Measurements from ENCODE around the gene PET117. TPM values are rescaled to one million over a fixed set of nuclear protein-coding genes. Genes with fewer than 3 reads are reported as not detected.
"Not testable (repeated sequence)": the region's sequence is repeated elsewhere in the genome, so short reads cannot be mapped to it uniquely, and the experiment has no call there.

The PET117 gene
- total and polyA plus RNA-seq, 4 donors, result 3.5 to 10.2 (median 8.7) TPM

DNA sequence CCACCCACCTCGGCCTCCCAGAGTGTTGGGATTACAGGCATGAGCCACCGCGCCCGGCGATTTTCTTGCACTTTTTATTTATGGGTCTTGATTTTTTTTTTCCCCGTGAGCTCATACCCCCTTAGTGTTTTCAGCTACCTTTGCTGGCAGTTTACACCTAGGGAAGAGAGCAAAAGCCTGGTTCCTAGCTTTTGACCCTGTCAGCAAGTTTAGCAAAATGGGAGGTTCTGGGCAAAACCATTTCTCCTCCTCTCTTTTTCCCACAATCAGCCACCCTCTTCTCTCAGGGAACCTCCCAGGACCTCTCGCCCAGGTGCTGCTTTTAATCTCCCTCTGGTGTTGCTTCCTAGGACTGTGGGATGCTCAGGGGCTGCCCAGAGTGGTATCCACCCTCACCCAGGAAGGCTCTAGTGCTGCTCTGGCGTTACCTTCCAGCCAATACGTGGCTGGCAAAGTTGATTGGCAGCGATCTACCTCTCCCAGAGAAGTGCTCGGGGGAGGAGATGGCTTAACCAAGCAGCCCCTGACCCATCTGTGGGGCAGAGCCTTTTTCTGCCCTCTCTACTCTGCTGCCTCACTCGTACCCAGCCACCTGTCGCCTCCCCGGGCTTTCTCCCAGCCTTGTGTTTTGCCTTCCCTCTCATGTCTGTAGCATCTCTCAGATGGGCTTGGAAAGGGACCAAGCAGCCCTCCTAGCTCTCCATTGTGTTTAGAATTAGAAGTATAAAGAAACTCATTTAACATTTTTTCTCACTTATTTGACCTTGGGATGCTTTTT lies 37.4 kb downstream of the PET117 start:
- no peaks in the 10 kb centered on the region for H3K27me3 ChIP-seq (ENCODE audit: control insufficient read depth in 4 of 4, insufficient read depth in 4 of 4, low read length in 3 of 4)
- DNase-seq (ENCODE audit: low spot score), result no peak
- H3K36me3 ChIP-seq (ENCODE audit: control insufficient read depth in 4 of 4, insufficient read depth in 3 of 4, low read depth in 1 of 4, low read length in 3 of 4), result peaks cover 0 to 5% (median 2%) of the 10 kb centered on the region in 4 donors
- H3K9me3 ChIP-seq (ENCODE audit: control insufficient read depth in 4 of 4, low read length in 3 of 4), result no peaks in the 10 kb centered on the region
- WGBS, result 97% methylated on average over 14 of the region's 14 CpGs
- TF ChIP-seq YY1 (IDR thresholded peaks at IDR 0.05), result no peak
- no peak for TF ChIP-seq HNF4A (conservative IDR thresholded peaks at IDR 0.05)
- no peak for TF ChIP-seq HNF4G (IDR thresholded peaks at IDR 0.05)
- no peak for TF ChIP-seq JUND (IDR thresholded peaks at IDR 0.05)
- TF ChIP-seq FOXA1 (IDR thresholded peaks at IDR 0.05), result no peak
- TF ChIP-seq, protein P1, sequence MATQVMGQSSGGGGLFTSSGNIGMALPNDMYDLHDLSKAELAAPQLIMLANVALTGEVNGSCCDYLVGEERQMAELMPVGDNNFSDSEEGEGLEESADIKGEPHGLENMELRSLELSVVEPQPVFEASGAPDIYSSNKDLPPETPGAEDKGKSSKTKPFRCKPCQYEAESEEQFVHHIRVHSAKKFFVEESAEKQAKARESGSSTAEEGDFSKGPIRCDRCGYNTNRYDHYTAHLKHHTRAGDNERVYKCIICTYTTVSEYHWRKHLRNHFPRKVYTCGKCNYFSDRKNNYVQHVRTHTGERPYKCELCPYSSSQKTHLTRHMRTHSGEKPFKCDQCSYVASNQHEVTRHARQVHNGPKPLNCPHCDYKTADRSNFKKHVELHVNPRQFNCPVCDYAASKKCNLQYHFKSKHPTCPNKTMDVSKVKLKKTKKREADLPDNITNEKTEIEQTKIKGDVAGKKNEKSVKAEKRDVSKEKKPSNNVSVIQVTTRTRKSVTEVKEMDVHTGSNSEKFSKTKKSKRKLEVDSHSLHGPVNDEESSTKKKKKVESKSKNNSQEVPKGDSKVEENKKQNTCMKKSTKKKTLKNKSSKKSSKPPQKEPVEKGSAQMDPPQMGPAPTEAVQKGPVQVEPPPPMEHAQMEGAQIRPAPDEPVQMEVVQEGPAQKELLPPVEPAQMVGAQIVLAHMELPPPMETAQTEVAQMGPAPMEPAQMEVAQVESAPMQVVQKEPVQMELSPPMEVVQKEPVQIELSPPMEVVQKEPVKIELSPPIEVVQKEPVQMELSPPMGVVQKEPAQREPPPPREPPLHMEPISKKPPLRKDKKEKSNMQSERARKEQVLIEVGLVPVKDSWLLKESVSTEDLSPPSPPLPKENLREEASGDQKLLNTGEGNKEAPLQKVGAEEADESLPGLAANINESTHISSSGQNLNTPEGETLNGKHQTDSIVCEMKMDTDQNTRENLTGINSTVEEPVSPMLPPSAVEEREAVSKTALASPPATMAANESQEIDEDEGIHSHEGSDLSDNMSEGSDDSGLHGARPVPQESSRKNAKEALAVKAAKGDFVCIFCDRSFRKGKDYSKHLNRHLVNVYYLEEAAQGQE (IDR thresholded peaks at IDR 0.05), result no peak
- TF ChIP-seq, protein P2, sequence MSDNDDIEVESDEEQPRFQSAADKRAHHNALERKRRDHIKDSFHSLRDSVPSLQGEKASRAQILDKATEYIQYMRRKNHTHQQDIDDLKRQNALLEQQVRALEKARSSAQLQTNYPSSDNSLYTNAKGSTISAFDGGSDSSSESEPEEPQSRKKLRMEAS (IDR thresholded peaks at IDR 0.05), result no peak
- TF ChIP-seq NR2F2 (IDR thresholded peaks at IDR 0.05), result no peak
- TF ChIP-seq, protein P3, sequence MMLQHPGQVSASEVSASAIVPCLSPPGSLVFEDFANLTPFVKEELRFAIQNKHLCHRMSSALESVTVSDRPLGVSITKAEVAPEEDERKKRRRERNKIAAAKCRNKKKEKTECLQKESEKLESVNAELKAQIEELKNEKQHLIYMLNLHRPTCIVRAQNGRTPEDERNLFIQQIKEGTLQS (IDR thresholded peaks at IDR 0.05), result no peak
- TF ChIP-seq FOXA2 (IDR thresholded peaks at IDR 0.05), result no peak
- no peak for TF ChIP-seq EGR1 (IDR thresholded peaks at IDR 0.05; ENCODE audit: low read depth in 2 of 2)
- H3K4me3 ChIP-seq (ENCODE audit: low read depth in 1 of 3, low read length in 3 of 3), result no peak overlapping the region
- no peak overlapping the region for H3K9ac ChIP-seq (ENCODE audit: low read depth in 1 of 2, low read length in 2 of 2)
- H3K4me1 ChIP-seq (ENCODE audit: control insufficient read depth in 4 of 4, insufficient read depth in 4 of 4, low read length in 3 of 4), result no peaks in the 10 kb centered on the region
- no peak overlapping the region for H3K27ac ChIP-seq (ENCODE audit: low read depth in 1 of 2, low read length in 2 of 2)

DNA sequence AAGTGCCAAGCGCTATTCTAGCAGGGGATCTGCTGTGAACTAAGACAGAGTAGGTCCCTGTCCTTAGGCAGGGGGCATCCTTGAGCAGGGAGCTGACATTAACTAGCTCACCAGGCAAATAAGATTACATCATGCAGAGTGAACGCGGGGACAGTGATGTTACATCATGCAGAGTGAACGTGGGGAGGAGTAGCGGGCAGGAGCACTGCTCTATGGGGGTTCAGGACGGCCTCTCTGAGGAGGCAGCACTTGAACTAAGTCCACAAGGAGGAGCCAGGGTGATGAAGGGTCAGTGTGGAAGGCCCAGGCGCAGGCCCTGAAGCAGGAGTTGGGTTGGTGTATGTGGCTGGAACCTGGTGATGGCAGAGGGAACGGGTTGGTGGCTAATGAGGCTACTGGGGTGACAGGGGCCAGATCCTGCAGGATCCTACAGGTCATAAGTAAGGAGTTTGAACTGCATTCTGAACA lies 38.7 kb downstream of the PET117 start:
- no peaks in the 10 kb centered on the region for H3K9me3 ChIP-seq (ENCODE audit: control insufficient read depth in 4 of 4, low read length in 3 of 4)
- no peak overlapping the region for H3K9ac ChIP-seq (ENCODE audit: low read depth in 1 of 2, low read length in 2 of 2)
- no peaks in the 10 kb centered on the region for H3K27me3 ChIP-seq (ENCODE audit: control insufficient read depth in 4 of 4, insufficient read depth in 4 of 4, low read length in 3 of 4)
- no peak overlapping the region for H3K4me3 ChIP-seq (ENCODE audit: low read depth in 1 of 3, low read length in 3 of 3)
- H3K4me1 ChIP-seq (ENCODE audit: control insufficient read depth in 4 of 4, insufficient read depth in 4 of 4, low read length in 3 of 4), result no peaks in the 10 kb centered on the region
- TF ChIP-seq GABPA (IDR thresholded peaks at IDR 0.05 in 1 of 2, conservative IDR thresholded peaks at IDR 0.05 in 1 of 2) (no peak), EGR1 (IDR thresholded peaks at IDR 0.05; ENCODE audit: low read depth in 2 of 2) (no peak), RAD21 (IDR thresholded peaks at IDR 0.05) (no peak), TAF1 (conservative IDR thresholded peaks at IDR 0.05) (no peak), JUND (IDR thresholded peaks at IDR 0.05) (no peak), YY1 (IDR thresholded peaks at IDR 0.05) (no peak), NR2F2 (IDR thresholded peaks at IDR 0.05) (no peak), HNF4A (conservative IDR thresholded peaks at IDR 0.05) (no peak)
- TF ChIP-seq, protein P3 (IDR thresholded peaks at IDR 0.05), result no peak
- H3K27ac ChIP-seq (ENCODE audit: low read depth in 1 of 2, low read length in 2 of 2), result no peak overlapping the region
- 95% methylated on average over 8 of the region's 8 CpGs for WGBS
- H3K36me3 ChIP-seq (ENCODE audit: control insufficient read depth in 4 of 4, insufficient read depth in 3 of 4, low read depth in 1 of 4, low read length in 3 of 4), result peaks cover 0 to 7% (median 3%) of the 10 kb centered on the region in 4 donors
- DNase-seq (ENCODE audit: low spot score), result no peak

DNA sequence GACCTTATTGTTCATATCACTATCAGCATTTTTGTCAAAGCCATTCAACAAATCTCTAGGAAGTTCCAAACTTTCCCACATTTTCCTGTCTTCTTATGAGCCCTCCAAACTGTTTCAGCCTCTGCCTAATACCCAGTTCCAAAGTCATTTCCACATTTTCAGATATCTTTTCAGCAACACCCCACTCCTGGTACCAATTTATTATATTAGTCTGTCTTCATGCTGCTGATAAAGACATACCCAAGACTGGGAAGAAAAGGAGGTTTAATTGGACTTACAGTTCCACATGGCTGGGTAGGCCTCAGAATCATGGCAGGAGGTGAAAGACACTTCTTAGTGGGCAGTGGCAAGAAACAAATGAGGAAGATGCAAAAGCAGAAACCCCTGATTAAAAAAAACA lies 42.7 kb downstream of the PET117 start:
- H3K27me3 ChIP-seq (ENCODE audit: control insufficient read depth in 4 of 4, insufficient read depth in 4 of 4, low read length in 3 of 4); H3K4me1 ChIP-seq (ENCODE audit: control insufficient read depth in 4 of 4, insufficient read depth in 4 of 4, low read length in 3 of 4); H3K9ac ChIP-seq (ENCODE audit: low read depth in 1 of 2, low read length in 2 of 2); DNase-seq (ENCODE audit: low spot score); H3K9me3 ChIP-seq (ENCODE audit: control insufficient read depth in 4 of 4, low read length in 3 of 4); H3K27ac ChIP-seq (ENCODE audit: low read depth in 1 of 2, low read length in 2 of 2); H3K4me3 ChIP-seq (ENCODE audit: low read depth in 1 of 3, low read length in 3 of 3): not testable (repeated sequence)
- H3K36me3 ChIP-seq (ENCODE audit: control insufficient read depth in 4 of 4, insufficient read depth in 3 of 4, low read depth in 1 of 4, low read length in 3 of 4), result peaks cover 5 to 32% (median 23%) of the 10 kb centered on the region in 4 donors

Measured in liver (tissue), 9 donors.